Mammary epithelial cell (primary cell): ENCODE results near the gene VAPA.

Experiments
- CTCF ChIP-seq, 2 donors: IDR thresholded peaks in 1 of 2; conservative IDR thresholded peaks in 1 of 2; 2 replicates each; pipeline ENCODE4 v1.5.1; 2011 to 2012; ENCODE audit warnings: inconsistent platforms in 2 of 2, low read length in 2 of 2, mild to moderate bottlenecking in 2 of 2, control low read depth in 1 of 2, low read depth in 1 of 2; ENCODE audit not compliant: insufficient read depth in 1 of 2; ENCODE audit errors: extremely low read depth in 1 of 2
- EZH2 ChIP-seq: IDR thresholded peaks from 2 replicates; pipeline ENCODE4 v1.6.1; 2012; ENCODE audit warnings: low read length, inconsistent platforms, borderline replicate concordance

- TF ChIP-seq CTCF (conservative IDR thresholded peaks at IDR 0.05 in 1 of 2, IDR thresholded peaks at IDR 0.05 in 1 of 2; ENCODE audit: extremely low read depth in 1 of 2, insufficient read depth in 1 of 2, low read depth in 1 of 2, low read length in 2 of 2) (no peak), EZH2 (no peak)
Observed at GRCh38 chr18:9943311-9943710, 29.5 kb downstream of the VAPA start.
